Mammary epithelial cell (primary cell): Measurements from ENCODE around the gene EFHD2.

ENCODE experiments used
- CTCF ChIP-seq, 2 donors: IDR thresholded peaks in 1 of 2; conservative IDR thresholded peaks in 1 of 2; 2 replicates each; pipeline ENCODE4 v1.5.1; 2011 to 2012; ENCODE audit warnings: inconsistent platforms in 2 of 2, low read length in 2 of 2, mild to moderate bottlenecking in 2 of 2, control low read depth in 1 of 2, low read depth in 1 of 2; ENCODE audit not compliant: insufficient read depth in 1 of 2; ENCODE audit errors: extremely low read depth in 1 of 2
- EZH2 ChIP-seq: IDR thresholded peaks from 2 replicates; pipeline ENCODE4 v1.6.1; 2012; ENCODE audit warnings: low read length, inconsistent platforms, borderline replicate concordance

GRCh38 chr1:15424981-15425380 lies 15.3 kb downstream of the EFHD2 start:
- TF ChIP-seq CTCF (conservative IDR thresholded peaks at IDR 0.05 in 1 of 2, IDR thresholded peaks at IDR 0.05 in 1 of 2; ENCODE audit: extremely low read depth in 1 of 2, insufficient read depth in 1 of 2, low read depth in 1 of 2, low read length in 2 of 2) (no peak), EZH2 (no peak)
